ENCODE measurements around the gene UCP2. TPM values are rescaled to one million over a fixed set of nuclear protein-coding genes. Genes with fewer than 3 reads are reported as not detected.
A peak's percentile ranks its signal among the peaks of the same experiment; 100 is the strongest.

Gene UCP2
- polyA plus RNA-seq, 2 donors = 3.0 to 5.0 TPM

- Histone ChIP-seq H3K27ac (ENCODE audit: low read depth in 2 of 2, low read length in 1 of 2) (peak overlapping the region; percentile 45 to 58), H3K27me3 (ENCODE audit: control insufficient read depth in 1 of 2, insufficient read depth in 2 of 2, low read length in 2 of 2) (no peaks in the 10 kb centered on the region), H3K4me3 (ENCODE audit: low read depth in 1 of 2, low read length in 2 of 2) (no peak overlapping the region), H3K36me3 (ENCODE audit: control insufficient read depth in 2 of 2, insufficient read depth in 2 of 2, low read length in 1 of 2) (peaks cover 0 to 3% of the 10 kb centered on the region in 2 donors), H3K9me3 (ENCODE audit: control insufficient read depth in 2 of 2, insufficient read depth in 1 of 2, low read depth in 1 of 2, low read length in 1 of 2) (no peaks in the 10 kb centered on the region), H3K4me1 (ENCODE audit: control insufficient read depth in 2 of 2, insufficient read depth in 2 of 2, low read length in 1 of 2) (peaks cover 6 to 8% of the 10 kb centered on the region in 2 donors)
- 49 to 76% methylated on average over 4 of the region's 4 CpGs for WGBS, 2 donors
Observed at GRCh38 chr11:74019104-74019738, 36.6 kb upstream of the UCP2 start.

GRCh38 chr11:74018331-74019005 lies 35.8 kb upstream of the UCP2 start:
- Histone ChIP-seq H3K36me3 (ENCODE audit: control insufficient read depth in 2 of 2, insufficient read depth in 2 of 2, low read length in 1 of 2) (peaks cover 0 to 3% of the 10 kb centered on the region in 2 donors), H3K9me3 (ENCODE audit: control insufficient read depth in 2 of 2, insufficient read depth in 1 of 2, low read depth in 1 of 2, low read length in 1 of 2) (no peaks in the 10 kb centered on the region), H3K27ac (ENCODE audit: low read depth in 2 of 2, low read length in 1 of 2) (peak overlapping the region; percentile 45 to 58), H3K4me1 (ENCODE audit: control insufficient read depth in 2 of 2, insufficient read depth in 2 of 2, low read length in 1 of 2) (peaks cover 6 to 8% of the 10 kb centered on the region in 2 donors), H3K4me3 (ENCODE audit: low read depth in 1 of 2, low read length in 2 of 2) (no peak overlapping the region), H3K27me3 (ENCODE audit: control insufficient read depth in 1 of 2, insufficient read depth in 2 of 2, low read length in 2 of 2) (no peaks in the 10 kb centered on the region)
- 45 to 67% methylated on average over 9 of the region's 9 CpGs for WGBS, 2 donors

GRCh38 chr11:74017631-74018030 lies 35.0 kb upstream of the UCP2 start:
- Histone ChIP-seq H3K4me3 (ENCODE audit: low read depth in 1 of 2, low read length in 2 of 2) (no peak overlapping the region), H3K4me1 (ENCODE audit: control insufficient read depth in 2 of 2, insufficient read depth in 2 of 2, low read length in 1 of 2) (peaks cover 6 to 8% of the 10 kb centered on the region in 2 donors), H3K9me3 (ENCODE audit: control insufficient read depth in 2 of 2, insufficient read depth in 1 of 2, low read depth in 1 of 2, low read length in 1 of 2) (no peaks in the 10 kb centered on the region), H3K36me3 (ENCODE audit: control insufficient read depth in 2 of 2, insufficient read depth in 2 of 2, low read length in 1 of 2) (peaks cover 0 to 3% of the 10 kb centered on the region in 2 donors), H3K27me3 (ENCODE audit: control insufficient read depth in 1 of 2, insufficient read depth in 2 of 2, low read length in 2 of 2) (no peaks in the 10 kb centered on the region), H3K27ac (ENCODE audit: low read depth in 2 of 2, low read length in 1 of 2) (no peak overlapping the region)
- 86 to 89% methylated on average over 3 of the region's 3 CpGs for WGBS, 2 donors

GRCh38 chr11:74015919-74016684 lies 33.5 kb upstream of the UCP2 start:
- H3K27ac ChIP-seq (ENCODE audit: low read depth in 2 of 2, low read length in 1 of 2) = no peak overlapping the region

GRCh38 chr11:74014880-74015279 lies 32.2 kb upstream of the UCP2 start:
- WGBS, 2 donors = 85 to 86% methylated on average over 2 of the region's 2 CpGs

More at GRCh38 chr11:74015919-74016684, 33.5 kb upstream of the UCP2 start:
- WGBS, 2 donors = 91 to 97% methylated on average over 5 of the region's 5 CpGs
- H3K27me3 ChIP-seq (ENCODE audit: control insufficient read depth in 1 of 2, insufficient read depth in 2 of 2, low read length in 2 of 2) = no peaks in the 10 kb centered on the region
- no peak overlapping the region for H3K4me3 ChIP-seq (ENCODE audit: low read depth in 1 of 2, low read length in 2 of 2)
- H3K4me1 ChIP-seq (ENCODE audit: control insufficient read depth in 2 of 2, insufficient read depth in 2 of 2, low read length in 1 of 2) = peaks cover 6 to 8% of the 10 kb centered on the region in 2 donors
- no peaks in the 10 kb centered on the region for H3K9me3 ChIP-seq (ENCODE audit: control insufficient read depth in 2 of 2, insufficient read depth in 1 of 2, low read depth in 1 of 2, low read length in 1 of 2)
- H3K36me3 ChIP-seq (ENCODE audit: control insufficient read depth in 2 of 2, insufficient read depth in 2 of 2, low read length in 1 of 2) = peaks cover 0 to 3% of the 10 kb centered on the region in 2 donors

GRCh38 chr11:74013141-74013540 lies 30.5 kb upstream of the UCP2 start:
- no peaks in the 10 kb centered on the region for H3K9me3 ChIP-seq (ENCODE audit: control insufficient read depth in 2 of 2, insufficient read depth in 1 of 2, low read depth in 1 of 2, low read length in 1 of 2)
- H3K27ac ChIP-seq (ENCODE audit: low read depth in 2 of 2, low read length in 1 of 2) = no peak overlapping the region
- WGBS, 2 donors = 96 to 100% methylated on average over 8 of the region's 8 CpGs
- H3K4me3 ChIP-seq (ENCODE audit: low read depth in 1 of 2, low read length in 2 of 2) = no peak overlapping the region
- peaks cover 0 to 4% of the 10 kb centered on the region in 2 donors for H3K4me1 ChIP-seq (ENCODE audit: control insufficient read depth in 2 of 2, insufficient read depth in 2 of 2, low read length in 1 of 2)
- H3K36me3 ChIP-seq (ENCODE audit: control insufficient read depth in 2 of 2, insufficient read depth in 2 of 2, low read length in 1 of 2) = peaks cover 0 to 3% of the 10 kb centered on the region in 2 donors
- no peaks in the 10 kb centered on the region for H3K27me3 ChIP-seq (ENCODE audit: control insufficient read depth in 1 of 2, insufficient read depth in 2 of 2, low read length in 2 of 2)

More at GRCh38 chr11:74014880-74015279, 32.2 kb upstream of the UCP2 start:
- Histone ChIP-seq H3K9me3 (ENCODE audit: control insufficient read depth in 2 of 2, insufficient read depth in 1 of 2, low read depth in 1 of 2, low read length in 1 of 2) (no peaks in the 10 kb centered on the region), H3K27me3 (ENCODE audit: control insufficient read depth in 1 of 2, insufficient read depth in 2 of 2, low read length in 2 of 2) (no peaks in the 10 kb centered on the region), H3K27ac (ENCODE audit: low read depth in 2 of 2, low read length in 1 of 2) (no peak overlapping the region), H3K4me1 (ENCODE audit: control insufficient read depth in 2 of 2, insufficient read depth in 2 of 2, low read length in 1 of 2) (peaks cover 6 to 8% of the 10 kb centered on the region in 2 donors), H3K4me3 (ENCODE audit: low read depth in 1 of 2, low read length in 2 of 2) (no peak overlapping the region), H3K36me3 (ENCODE audit: control insufficient read depth in 2 of 2, insufficient read depth in 2 of 2, low read length in 1 of 2) (peaks cover 0 to 3% of the 10 kb centered on the region in 2 donors)

- no peak overlapping the region for H3K27ac ChIP-seq (ENCODE audit: low read depth in 2 of 2, low read length in 1 of 2)
- H3K36me3 ChIP-seq (ENCODE audit: control insufficient read depth in 2 of 2, insufficient read depth in 2 of 2, low read length in 1 of 2) = peaks cover 0 to 3% of the 10 kb centered on the region in 2 donors
- 87 to 91% methylated on average over 14 of the region's 14 CpGs for WGBS, 2 donors
- H3K27me3 ChIP-seq (ENCODE audit: control insufficient read depth in 1 of 2, insufficient read depth in 2 of 2, low read length in 2 of 2) = no peaks in the 10 kb centered on the region
- no peaks in the 10 kb centered on the region for H3K9me3 ChIP-seq (ENCODE audit: control insufficient read depth in 2 of 2, insufficient read depth in 1 of 2, low read depth in 1 of 2, low read length in 1 of 2)
- H3K4me3 ChIP-seq (ENCODE audit: low read depth in 1 of 2, low read length in 2 of 2) = no peak overlapping the region
- H3K4me1 ChIP-seq (ENCODE audit: control insufficient read depth in 2 of 2, insufficient read depth in 2 of 2, low read length in 1 of 2) = peaks cover 0 to 3% of the 10 kb centered on the region in 2 donors
Observed at GRCh38 chr11:74012074-74012809, 29.6 kb upstream of the UCP2 start.

GRCh38 chr11:74011360-74012073 lies 28.9 kb upstream of the UCP2 start:
- Histone ChIP-seq H3K4me1 (ENCODE audit: control insufficient read depth in 2 of 2, insufficient read depth in 2 of 2, low read length in 1 of 2) (peaks cover 0 to 3% of the 10 kb centered on the region in 2 donors), H3K9me3 (ENCODE audit: control insufficient read depth in 2 of 2, insufficient read depth in 1 of 2, low read depth in 1 of 2, low read length in 1 of 2) (no peaks in the 10 kb centered on the region), H3K36me3 (ENCODE audit: control insufficient read depth in 2 of 2, insufficient read depth in 2 of 2, low read length in 1 of 2) (peaks cover 0 to under 1% of the 10 kb centered on the region in 2 donors), H3K4me3 (ENCODE audit: low read depth in 1 of 2, low read length in 2 of 2) (no peak overlapping the region), H3K27me3 (ENCODE audit: control insufficient read depth in 1 of 2, insufficient read depth in 2 of 2, low read length in 2 of 2) (no peaks in the 10 kb centered on the region), H3K27ac (ENCODE audit: low read depth in 2 of 2, low read length in 1 of 2) (no peak overlapping the region)
- WGBS, 2 donors = 73 to 84% methylated on average over 8 of the region's 8 CpGs

Measured in esophagus (tissue), 2 donors.